Thoracic aorta (tissue), 2 donors: ENCODE results near the gene ZNF22. TPM values are rescaled to one million over a fixed set of nuclear protein-coding genes. Genes with fewer than 3 reads are reported as not detected.

Experiments used
- ATAC-seq: fragments of 150-250 bp; one replicate; pipeline ENCODE4 v1.8.0; 2017; ENCODE audit warnings: low read depth; ENCODE audit not compliant: insufficient number of reproducible peaks, low FRiP score
- DNase-seq: peaks from one replicate; pipeline ENCODE4 v3.0.0-alpha.2; 2020; ENCODE audit warnings: low spot score
- H3K27ac ChIP-seq, 2 donors: fragments of 200-600 bp; sonication (generic); 1 replicate in 1 of 2; 2 replicates in 1 of 2; pipeline ENCODE4 v1.5.1; 2016; ENCODE audit warnings: mild to moderate bottlenecking in 2 of 2, moderate library complexity in 2 of 2
- H3K27me3 ChIP-seq: fragments of 200-600 bp; sonication (generic); replicated peaks from 2 replicates; pipeline ENCODE4 v1.6.0; 2016; ENCODE audit warnings: mild to moderate bottlenecking; ENCODE audit not compliant: insufficient read depth
- H3K36me3 ChIP-seq: fragments of 200-600 bp; sonication (generic); one replicate; pipeline ENCODE4 v1.5.1; 2016
- H3K4me1 ChIP-seq, 2 donors: fragments of 200-600 bp; sonication (generic); 1 replicate in 1 of 2; 2 replicates in 1 of 2; pipeline versions ENCODE4 v1.5.1 to v1.6.0; 2016; ENCODE audit warnings: low read depth in 2 of 2, mild to moderate bottlenecking in 1 of 2; ENCODE audit not compliant: control insufficient read depth in 1 of 2
- H3K4me3 ChIP-seq: fragments of 200-600 bp; sonication (generic); 2 replicates; pipeline ENCODE4 v1.5.1; 2016; ENCODE audit warnings: mild to moderate bottlenecking
- H3K9me3 ChIP-seq: fragments of 200-600 bp; sonication (generic); 2 replicates; pipeline ENCODE4 v1.5.1; 2016
- total RNA-seq, 2 donors: library from RNA; depleted of rRNA; stranded (reverse); fragments of >200 nt; gene quantifications; one replicate each; pipeline versions ENCODE4 v1.1.0 to v1.2.3, GENCODE V29; 2016
- TF ChIP-seq, protein P1 (sequence below): fragments of 200-600 bp; sonication (generic); IDR thresholded peaks from one replicate; pipeline ENCODE4 v1.5.1; 2019; ENCODE audit warnings: antibody characterized with exemption

Gene ZNF22
- total RNA-seq, 2 donors from 2014 or later: 16.6 to 20.7 TPM

DNA sequence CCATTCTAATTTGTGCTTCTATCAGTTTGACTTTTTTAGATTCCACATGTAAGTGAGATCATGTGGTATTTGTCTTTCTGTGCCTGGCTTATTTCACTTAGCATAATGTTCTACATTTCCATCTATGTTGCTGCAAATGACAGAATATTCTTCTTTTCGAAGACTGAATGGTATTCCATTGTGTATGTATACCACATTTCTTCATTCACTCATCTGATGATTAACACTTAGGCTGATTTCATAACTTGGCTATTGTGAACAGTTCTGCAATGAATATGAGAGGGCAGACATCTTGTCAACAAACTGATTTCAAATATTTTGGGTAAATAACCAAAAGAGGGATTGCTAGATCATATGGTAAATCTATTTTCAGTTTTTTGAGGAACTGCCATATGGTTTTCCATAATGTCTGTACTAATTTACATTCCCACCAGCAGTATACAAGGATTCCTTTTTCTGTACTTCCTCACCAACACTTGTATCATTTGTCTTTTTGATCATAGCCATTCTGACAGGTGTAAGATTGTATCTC is 52.9 kb downstream of the ZNF22 start:
- Histone ChIP-seq H3K27me3 (no peaks in the 10 kb centered on the region), H3K4me1 (no peaks in the 10 kb centered on the region), H3K9me3 (no peaks in the 10 kb centered on the region), H3K27ac (no peak overlapping the region), H3K4me3 (no peak overlapping the region), H3K36me3 (no peaks in the 10 kb centered on the region)
- ATAC-seq (no peak), DNase-seq (no peak)
- TF ChIP-seq, protein P1, sequence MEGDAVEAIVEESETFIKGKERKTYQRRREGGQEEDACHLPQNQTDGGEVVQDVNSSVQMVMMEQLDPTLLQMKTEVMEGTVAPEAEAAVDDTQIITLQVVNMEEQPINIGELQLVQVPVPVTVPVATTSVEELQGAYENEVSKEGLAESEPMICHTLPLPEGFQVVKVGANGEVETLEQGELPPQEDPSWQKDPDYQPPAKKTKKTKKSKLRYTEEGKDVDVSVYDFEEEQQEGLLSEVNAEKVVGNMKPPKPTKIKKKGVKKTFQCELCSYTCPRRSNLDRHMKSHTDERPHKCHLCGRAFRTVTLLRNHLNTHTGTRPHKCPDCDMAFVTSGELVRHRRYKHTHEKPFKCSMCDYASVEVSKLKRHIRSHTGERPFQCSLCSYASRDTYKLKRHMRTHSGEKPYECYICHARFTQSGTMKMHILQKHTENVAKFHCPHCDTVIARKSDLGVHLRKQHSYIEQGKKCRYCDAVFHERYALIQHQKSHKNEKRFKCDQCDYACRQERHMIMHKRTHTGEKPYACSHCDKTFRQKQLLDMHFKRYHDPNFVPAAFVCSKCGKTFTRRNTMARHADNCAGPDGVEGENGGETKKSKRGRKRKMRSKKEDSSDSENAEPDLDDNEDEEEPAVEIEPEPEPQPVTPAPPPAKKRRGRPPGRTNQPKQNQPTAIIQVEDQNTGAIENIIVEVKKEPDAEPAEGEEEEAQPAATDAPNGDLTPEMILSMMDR: no peak

Other genes starting within 250 kb of the ZNF22 start
- not detected for gene TMEM72, start 89.6 kb upstream of the ZNF22 start, total RNA-seq
- gene RASSF4, start 41.1 kb upstream of the ZNF22 start, total RNA-seq: 10 to 100 TPM; 48.5 to 68.5 TPM
- gene DEPP1, start 22.1 kb upstream of the ZNF22 start, total RNA-seq: 100 to 1,000 TPM; 473 to 661 TPM